Jurkat, Clone E6-1 (cell line): ENCODE data around the gene SLC16A6.
"Not testable (repeated sequence)": the region's sequence is repeated elsewhere in the genome, so short reads cannot be mapped to it uniquely, and the experiment has no call there.

Experiments used
- DNase-seq: peaks from one replicate; pipeline ENCODE4 v3.0.0-alpha.2; 2011; ENCODE audit warnings: low read depth, low spot score
- H3K4me3 ChIP-seq: 2 replicates; pipeline ENCODE4 v1.5.1; 2011; ENCODE audit warnings: mild to moderate bottlenecking, low read length, control low read depth, moderate library complexity

The SLC16A6 gene

DNA sequence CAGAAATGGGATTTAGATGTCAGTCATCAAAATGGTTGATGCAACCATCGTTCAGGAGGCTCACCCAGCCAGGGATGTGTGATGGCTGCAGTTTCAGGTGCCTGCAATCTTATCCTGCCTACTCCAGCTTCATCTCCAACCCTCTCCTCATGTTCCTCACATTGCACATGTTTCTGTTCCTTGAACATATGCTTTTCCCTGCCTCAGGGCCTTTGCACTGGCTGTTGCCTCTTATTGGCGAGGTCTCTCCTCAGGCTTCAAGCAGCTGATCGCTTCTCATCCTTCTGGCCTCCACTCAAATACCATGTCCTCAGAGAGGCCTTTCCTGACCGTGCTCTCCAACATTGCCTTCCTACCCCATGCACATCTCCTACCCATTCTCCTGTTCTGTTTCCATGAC is 25.0 kb upstream of the SLC16A6 start:
- H3K4me3 ChIP-seq, result no peak overlapping the region
- DNase-seq, result no peak

DNA sequence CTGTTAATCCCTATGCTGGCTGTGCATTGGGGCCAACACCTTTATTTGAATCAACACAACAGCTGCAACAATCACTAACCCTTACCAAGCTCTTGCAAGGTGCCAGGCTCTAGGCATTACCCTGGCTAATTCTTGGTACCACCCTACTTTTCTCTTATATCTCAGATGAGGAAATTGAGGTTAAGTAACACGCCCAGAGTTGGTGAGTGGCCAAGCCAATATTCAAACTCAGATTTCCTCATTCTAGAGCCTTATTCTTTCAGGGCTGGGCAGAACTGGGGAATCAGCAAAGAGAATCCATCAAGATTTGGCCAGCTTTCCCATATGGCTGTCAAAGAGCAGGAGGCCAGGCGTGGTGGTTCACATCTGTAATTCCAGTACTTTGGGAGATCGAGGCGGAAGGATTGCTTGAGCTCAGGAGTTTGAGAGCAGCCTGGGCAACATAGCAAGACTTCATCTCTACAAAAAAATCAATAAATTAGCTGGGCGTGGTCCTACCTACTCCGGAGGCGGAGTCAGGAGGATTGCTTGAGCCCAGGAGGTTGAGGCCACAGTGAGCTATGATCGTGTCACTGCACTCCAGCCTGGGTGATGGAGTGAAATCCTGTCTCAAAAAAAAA is 24.1 kb upstream of the SLC16A6 start:
- no peak for DNase-seq
- H3K4me3 ChIP-seq, result no peak overlapping the region

DNA sequence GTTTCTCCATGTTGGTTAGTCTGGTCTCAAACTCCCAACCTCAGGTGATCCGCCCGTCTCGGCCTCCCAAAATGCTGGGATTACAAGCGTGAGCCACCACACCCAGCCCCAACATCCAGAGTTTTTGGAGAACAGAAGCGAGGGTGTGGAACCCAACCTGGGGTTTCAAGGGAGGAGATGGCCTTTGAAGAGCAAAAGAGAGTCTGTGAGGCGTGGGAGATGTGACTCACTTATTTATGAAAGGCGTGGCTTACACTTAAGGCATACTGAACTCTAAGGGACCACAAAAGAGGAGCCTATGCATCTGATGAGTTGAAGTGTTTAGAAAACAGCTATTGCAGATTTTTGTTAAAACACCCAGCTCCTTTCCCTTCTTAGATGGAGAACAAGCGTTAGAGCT is 19.2 kb upstream of the SLC16A6 start:
- no peak overlapping the region for H3K4me3 ChIP-seq
- no peak for DNase-seq

DNA sequence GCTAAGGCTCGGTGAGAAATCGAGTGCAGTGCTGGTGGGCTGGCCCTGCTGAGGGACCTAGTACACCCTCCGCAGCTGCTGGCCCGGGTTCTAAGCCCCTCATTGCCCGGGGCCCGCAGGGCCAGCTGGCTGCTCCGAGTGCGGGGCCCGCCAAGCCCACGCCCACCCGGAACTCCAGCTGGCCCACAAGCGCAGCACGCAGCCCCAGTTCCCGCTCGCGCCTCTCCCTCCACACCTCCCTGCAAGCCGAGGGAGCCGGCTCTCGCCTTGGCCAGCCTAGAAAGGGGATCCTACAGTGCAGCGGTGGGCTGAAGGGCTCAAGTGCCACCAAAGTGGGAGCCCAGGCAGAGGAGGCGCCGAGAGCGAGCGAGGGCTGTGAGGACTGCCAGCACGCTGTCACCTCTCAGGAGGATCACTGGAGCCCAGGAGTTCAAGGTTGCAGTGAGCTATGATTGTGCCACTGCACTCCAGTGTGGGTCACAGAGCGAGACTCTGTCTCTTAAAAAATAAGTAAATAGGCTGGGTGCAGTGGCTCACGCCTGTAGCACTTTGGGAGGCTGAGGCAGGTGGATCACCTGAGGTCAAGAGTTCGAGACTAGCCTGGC is 18.2 kb upstream of the SLC16A6 start:
- H3K4me3 ChIP-seq, DNase-seq: not testable (repeated sequence)

DNA sequence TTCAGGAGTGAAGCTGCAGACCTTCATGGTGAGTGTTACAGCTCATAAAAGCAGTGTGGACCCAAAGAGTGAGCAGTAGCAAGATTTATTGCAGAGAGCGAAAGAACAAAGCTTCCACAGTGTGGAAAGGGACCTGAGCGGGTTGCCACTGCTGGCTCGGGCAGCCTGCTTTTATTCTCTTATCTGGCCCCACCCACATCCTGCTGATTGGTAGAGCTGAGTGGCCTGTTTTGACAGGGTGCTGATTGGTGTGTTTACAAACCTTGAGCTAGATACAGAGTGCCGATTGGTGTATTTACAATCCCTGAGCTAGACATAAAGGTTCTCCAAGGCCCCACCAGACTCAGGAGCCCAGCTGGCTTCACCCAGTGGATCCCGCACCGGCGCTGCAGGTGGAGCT is 17.6 kb upstream of the SLC16A6 start:
- not testable (repeated sequence) for DNase-seq, H3K4me3 ChIP-seq

DNA sequence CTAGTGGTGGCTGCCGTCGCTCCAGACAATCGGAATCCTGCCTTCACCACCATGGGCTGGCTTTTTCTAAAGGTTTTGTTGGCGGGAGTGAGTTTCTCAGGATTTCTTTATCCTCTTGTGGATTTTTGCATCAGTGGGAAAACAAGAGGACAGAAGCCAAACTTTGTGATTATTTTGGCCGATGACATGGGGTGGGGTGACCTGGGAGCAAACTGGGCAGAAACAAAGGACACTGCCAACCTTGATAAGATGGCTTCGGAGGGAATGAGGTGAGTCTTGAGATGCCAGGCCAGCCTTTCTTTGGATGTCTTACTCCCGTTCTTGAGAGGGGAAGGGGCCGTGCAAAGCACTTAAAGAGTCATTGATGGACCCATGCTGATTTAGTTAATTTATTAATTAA is 16.5 kb upstream of the SLC16A6 start:
- no peak overlapping the region for H3K4me3 ChIP-seq
- DNase-seq, result no peak

DNA sequence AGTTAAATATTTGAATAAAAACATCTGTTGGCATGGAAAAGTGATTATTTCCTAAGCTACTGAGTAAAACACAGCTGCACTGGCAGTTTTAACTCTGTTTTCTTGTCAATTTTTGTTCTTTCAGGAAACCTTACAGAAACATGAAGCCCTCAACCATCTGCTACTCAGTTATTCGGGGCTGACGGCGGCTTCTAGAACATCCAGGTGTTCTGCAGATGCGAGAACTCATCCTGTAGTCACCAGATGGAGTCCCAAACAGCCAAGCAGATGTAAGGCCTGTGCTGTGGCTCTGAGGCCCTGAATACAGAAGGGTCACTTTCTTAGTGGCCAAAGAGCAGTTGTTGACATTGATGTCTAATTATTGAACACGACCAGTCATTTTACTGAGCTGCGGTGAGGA is 15.9 kb upstream of the SLC16A6 start:
- no peak overlapping the region for H3K4me3 ChIP-seq

DNA sequence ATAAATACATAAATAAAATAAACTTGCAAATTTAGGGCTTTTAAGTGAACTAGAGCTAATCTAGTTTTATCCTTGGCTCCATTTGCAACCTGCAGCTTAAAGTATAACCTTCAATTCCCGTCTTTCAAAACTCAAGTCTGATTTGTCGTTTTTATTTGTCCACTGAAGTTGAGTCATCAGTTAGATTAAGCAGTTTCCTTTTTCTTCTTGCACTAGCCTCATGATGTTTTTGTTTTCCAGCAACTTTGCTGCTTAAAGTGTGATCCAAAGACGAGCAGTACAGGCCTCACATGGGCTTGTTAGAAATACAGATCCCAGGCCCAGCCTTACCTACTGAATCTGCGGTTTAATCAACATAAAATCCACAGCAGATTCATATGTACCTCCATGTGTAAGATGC is 14.2 kb upstream of the SLC16A6 start:
- DNase-seq, result no peak

More for the DNA sequence above, 15.9 kb upstream of the SLC16A6 start:
- DNase-seq, result no peak

DNA sequence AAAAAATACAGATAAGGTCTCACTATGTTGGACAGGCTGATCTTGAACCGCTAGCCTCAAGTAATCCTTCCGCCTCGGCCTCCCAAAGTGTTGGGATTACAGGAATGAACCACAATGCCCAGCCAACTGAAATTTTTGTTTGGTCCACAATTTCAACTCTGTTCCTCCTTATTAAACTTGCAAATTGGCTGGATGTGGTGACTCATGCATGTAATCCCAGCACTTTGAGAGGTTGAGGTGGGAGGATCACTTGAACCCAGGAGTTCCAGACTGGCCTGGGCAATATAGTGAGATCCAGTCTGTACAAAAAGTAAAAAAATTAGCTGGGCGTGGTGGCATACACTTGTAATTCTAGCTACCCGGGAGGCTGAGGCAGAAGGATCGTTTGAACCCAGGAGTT is 13.8 kb upstream of the SLC16A6 start:
- no peak for DNase-seq

More for the DNA sequence above, 14.2 kb upstream of the SLC16A6 start:
- H3K4me3 ChIP-seq, result no peak overlapping the region

DNA sequence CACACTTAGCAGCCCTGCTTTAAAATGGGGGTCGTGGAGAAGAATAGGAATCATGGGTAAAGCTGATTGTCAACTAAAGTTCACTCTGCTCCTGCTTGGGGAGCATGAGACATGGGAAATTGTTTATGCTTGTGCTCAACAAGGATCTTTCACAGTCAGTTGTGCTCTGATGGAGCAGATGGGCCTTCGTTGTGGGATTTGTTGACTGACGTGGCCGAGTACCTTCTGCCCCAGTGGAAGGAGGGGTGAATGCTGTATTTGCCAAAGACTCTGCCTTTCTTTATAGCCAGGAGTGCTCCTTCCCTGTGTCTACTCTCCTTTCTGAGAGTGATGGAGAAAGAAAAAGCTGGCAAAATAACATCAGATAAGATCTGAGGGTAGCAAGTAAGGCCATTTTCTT is 11.7 kb upstream of the SLC16A6 start:
- no peak for DNase-seq
- no peak overlapping the region for H3K4me3 ChIP-seq

More for the DNA sequence above, 13.8 kb upstream of the SLC16A6 start:
- H3K4me3 ChIP-seq, result no peak overlapping the region

DNA sequence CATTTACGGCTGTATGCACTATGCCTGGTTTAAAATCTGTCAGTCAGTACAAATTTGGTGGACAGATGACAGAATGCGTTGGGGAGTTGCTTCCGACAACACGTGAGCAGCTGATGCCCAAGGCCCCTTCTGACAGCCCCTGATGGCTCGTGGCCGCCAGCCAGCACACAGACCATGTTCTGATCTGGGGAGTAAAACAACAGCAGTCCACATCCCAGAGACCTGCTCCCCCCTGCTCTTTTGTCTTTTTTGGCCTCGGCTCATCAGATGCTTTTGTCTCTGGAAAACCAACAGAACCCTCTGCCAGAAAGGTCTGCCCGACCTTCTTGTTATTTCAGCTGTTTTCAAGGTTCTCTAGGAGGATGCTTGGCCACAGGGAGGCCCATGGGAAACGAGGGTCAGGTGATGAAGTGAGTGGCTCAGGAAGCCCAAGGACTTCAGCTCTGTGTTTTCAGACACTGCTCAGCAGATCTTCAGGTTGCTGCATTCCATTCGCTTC is 11.2 kb upstream of the SLC16A6 start:
- no peak overlapping the region for H3K4me3 ChIP-seq
- no peak for DNase-seq

DNA sequence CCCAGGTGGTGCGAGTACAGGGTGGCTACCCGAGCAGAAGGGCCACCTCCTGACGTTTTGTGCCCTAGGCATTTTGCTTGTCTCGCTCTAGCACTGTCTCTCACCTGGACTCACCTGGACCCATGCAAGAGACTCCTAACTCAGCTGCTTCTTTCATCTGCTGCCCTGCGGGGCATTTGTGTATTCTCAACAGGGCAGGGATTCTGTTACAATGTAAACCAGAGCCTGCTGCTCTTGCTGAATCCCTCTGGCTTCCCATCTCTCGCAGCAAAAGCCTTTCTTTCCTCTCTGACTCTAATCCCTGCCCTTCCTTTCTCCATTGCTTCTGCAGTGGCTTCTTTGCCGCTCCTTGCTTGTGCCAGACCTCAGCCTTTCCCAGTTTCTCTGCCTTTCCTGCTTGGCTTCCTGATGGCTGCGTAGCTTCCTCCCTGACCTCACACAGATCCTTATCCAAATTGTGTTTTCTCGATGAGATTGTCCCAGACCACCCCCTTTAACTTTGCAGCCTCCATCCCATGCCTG is 10.6 kb upstream of the SLC16A6 start:
- no peak overlapping the region for H3K4me3 ChIP-seq
- no peak for DNase-seq

DNA sequence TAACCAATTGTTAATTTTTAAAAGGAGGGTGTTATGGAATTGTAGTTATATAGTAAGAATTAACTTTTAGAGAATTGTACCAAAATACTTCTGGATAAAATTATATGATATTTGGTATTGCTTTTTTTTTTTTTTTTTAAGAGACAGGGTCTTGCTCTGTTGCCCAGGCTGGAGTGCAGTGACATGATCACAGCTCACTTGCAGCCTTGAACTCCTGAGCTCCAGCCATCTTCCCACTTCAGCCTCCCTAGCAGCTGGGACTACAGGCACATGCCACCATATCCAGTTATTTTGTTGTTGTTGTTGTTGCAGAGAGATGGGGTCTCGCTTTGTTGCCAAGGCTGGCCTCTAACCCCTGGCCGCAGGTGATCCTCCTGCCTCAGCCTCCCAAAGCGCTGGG is 8.9 kb upstream of the SLC16A6 start:
- H3K4me3 ChIP-seq, result no peak overlapping the region
- DNase-seq, result no peak

DNA sequence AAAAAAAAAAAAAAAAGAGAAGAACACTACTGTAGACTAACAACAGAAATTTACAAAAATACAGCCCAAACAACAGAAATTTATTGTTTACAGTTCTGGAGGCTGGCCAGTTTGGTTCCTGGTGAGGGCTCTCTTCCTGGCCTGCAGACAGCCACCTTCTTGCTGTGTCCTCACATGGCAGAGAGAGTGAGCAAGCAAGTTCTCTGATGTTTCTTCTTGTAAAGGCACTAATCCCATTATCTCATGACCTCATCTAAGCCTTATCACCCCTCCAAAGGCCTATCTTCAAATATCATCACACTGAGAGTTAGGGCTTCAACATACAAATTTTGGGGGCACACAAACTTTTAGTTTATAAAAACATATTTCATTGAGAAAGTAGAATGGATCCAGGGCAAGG is 7.7 kb upstream of the SLC16A6 start:
- no peak overlapping the region for H3K4me3 ChIP-seq
- DNase-seq, result no peak

DNA sequence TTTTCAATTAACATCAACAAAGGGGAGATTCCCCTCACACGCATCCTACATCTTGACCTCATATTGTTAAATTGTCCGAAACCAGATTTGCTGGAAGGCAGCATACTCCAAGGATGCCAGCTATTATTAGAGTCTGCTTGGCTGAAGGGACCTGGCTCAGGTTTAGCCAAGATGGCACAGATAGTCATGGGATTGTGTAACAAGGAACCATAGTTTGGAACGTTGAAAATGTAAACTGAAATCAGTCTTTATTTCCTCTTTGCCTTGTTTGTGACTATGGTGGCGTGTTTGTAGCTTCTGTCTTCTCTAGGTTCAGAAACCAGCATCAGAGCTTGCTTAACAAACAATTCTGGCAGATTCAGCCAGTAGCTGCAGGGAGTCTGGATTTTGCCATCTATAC is 6.3 kb upstream of the SLC16A6 start:
- DNase-seq, result no peak
- H3K4me3 ChIP-seq, result no peak overlapping the region

DNA sequence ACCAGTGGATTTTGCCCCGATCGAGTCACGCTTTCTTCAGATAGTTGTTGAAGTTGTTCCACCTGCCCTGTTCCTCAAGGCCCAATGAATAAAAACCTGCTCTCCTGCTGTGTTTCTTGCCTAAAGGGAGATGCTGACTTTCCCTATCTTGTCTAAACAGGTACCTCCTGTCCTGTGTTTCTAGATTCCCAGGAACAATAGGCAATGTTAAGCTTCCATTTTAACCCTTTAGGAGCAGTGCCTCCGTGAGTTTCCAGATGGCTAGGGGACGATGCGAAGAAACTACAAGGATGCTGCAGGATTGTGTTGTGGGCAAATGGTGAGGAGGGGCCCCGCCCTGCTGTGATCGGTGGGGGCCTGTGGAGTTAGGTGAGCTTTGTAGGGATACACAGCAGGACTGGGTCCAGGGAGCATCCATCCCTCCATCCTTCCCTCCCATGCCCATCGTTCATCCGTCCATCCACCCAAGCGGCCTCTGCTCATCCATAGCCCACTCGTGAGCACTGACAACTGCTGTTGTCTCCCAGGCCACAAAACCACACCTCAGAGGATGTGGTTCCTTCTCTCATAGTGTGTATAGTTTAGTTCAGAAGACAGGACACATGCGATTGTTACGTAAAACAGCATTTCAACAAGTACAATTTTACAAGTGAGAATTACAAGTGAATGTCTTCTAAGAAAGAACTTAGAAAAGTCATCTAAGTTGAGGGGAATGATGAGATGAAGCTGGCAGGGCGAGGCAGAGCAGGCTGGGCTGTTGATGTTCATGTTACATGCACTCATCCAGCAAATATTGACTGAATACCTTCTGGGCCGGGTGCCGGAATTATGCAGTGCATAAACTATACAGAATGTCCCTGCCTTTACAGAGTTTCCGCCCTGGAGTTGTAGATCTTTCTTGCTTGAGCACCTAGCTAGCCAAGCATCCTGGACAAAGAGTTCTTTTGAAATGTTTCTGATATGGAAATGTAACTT is 5.6 kb upstream of the SLC16A6 start:
- H3K4me3 ChIP-seq, result peak overlapping the region; percentile 8; the same call in 1 of the 2 replicates
- DNase-seq, result peak; percentile 84

DNA sequence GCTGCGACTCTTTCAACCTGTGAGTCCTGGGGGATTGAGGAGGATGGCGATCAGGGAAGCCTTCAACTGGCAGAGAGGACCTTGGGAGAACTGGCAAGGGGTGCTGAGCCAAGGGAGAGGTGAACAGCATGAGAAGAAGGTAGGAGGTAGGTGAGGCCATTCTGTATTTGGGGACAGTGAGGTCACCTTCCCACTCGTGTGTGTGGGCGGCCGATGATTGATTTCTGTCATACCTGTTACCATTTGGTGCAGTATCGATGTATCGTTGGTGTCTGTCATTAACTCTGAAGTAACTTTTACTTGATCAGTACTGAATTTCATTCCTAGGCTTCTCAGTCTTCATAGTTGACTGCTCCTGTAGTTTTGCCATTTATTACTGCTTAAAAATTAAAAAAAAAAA is 4.2 kb upstream of the SLC16A6 start:
- DNase-seq, result no peak
- no peak overlapping the region for H3K4me3 ChIP-seq

DNA sequence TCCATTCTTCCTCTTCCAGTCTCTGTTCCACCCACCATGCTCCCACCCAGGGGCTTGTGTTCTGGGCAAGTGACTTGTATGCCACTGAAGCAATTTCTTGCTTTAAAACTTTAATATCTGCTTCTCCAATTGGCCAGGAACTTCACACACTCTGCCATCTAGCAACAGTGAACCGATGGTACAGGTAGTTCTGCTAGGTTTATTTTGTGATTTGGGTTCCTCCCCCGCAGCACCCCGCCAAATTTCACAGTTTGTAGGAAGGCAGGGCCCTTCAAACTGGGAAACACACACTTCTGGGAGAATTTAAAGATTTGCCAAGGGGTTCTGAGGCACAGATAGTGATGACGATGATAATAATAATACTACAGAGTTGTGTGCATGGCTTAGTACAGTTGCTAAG is 3.7 kb upstream of the SLC16A6 start:
- no peak for DNase-seq

DNA sequence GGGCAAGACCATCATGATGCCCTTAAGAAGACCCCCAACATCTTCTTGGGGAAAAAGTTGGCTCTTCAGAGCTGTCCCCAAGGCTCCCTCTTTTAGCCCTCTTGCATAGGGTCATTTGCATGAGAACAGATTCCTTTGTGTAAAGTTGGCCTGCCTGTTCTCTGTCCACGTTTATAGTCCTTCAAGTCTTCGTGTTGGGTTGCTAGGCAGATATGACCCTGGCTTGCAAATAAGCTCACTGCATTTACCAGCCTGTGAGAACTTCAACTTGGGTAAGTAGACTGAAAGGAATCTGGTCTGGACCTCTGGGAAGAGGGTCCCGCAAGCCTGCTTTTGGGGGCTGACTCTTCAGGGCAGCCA is 3.2 kb upstream of the SLC16A6 start:
- H3K4me3 ChIP-seq, result no peak overlapping the region
- DNase-seq, result no peak

More for the DNA sequence above, 3.7 kb upstream of the SLC16A6 start:
- H3K4me3 ChIP-seq, result no peak overlapping the region
